VCaP (cell line): Measurements from ENCODE around the gene MKRN2.

Experiments used
- H3K27ac ChIP-seq: fragments of 450-650 bp; 2 replicates; pipeline ENCODE4 v1.5.1; 2017
- TF ChIP-seq, protein P1 (sequence below): fragments of 450-650 bp; conservative IDR thresholded peaks from 2 replicates; pipeline ENCODE4 v1.5.1; 2017; ENCODE audit warnings: mild to moderate bottlenecking, moderate library complexity

The MKRN2 gene

DNA sequence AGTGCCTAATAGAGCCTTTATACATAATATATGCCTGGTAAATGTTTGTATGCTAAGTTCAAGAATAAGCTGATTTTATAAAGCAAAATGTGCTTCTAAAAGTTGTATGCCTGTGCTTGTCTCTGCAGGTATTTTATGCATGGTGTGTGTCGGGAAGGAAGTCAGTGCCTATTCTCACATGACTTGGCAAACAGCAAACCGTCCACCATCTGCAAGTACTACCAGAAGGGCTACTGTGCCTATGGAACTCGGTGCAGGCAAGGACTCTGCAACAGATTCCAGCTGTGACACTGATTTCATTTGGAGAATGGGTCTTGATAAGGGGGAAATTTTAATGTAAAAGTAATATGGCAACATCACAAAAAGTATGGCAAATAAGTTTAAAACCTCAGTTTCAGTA, 11.9 kb downstream of the MKRN2 start:
- TF ChIP-seq, protein P1, sequence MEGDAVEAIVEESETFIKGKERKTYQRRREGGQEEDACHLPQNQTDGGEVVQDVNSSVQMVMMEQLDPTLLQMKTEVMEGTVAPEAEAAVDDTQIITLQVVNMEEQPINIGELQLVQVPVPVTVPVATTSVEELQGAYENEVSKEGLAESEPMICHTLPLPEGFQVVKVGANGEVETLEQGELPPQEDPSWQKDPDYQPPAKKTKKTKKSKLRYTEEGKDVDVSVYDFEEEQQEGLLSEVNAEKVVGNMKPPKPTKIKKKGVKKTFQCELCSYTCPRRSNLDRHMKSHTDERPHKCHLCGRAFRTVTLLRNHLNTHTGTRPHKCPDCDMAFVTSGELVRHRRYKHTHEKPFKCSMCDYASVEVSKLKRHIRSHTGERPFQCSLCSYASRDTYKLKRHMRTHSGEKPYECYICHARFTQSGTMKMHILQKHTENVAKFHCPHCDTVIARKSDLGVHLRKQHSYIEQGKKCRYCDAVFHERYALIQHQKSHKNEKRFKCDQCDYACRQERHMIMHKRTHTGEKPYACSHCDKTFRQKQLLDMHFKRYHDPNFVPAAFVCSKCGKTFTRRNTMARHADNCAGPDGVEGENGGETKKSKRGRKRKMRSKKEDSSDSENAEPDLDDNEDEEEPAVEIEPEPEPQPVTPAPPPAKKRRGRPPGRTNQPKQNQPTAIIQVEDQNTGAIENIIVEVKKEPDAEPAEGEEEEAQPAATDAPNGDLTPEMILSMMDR, result no peak
- H3K27ac ChIP-seq, result no peak overlapping the region

DNA sequence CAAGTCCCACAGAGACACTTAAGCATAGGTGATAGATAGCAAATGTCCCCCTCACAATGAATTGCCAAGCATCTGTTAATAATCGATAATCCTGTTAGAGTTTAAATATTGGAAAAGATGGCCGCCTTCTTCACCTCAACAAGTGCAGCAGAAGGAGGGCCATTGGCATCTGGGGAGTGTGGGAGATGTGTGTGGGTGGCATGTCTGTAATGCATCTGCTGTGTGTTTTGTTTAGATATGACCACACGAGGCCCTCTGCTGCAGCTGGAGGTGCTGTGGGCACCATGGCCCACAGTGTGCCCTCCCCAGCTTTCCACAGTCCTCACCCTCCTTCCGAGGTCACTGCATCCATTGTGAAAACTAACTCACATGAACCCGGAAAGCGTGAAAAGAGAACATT, 12.9 kb downstream of the MKRN2 start:
- TF ChIP-seq, protein P1, result no peak

GRCh38 chr3:12571986-12572385, 15.1 kb downstream of the MKRN2 start:
- TF ChIP-seq, protein P1, result no peak
- H3K27ac ChIP-seq, result no peak overlapping the region

More for the DNA sequence above, 12.9 kb downstream of the MKRN2 start:
- H3K27ac ChIP-seq, result no peak overlapping the region

DNA sequence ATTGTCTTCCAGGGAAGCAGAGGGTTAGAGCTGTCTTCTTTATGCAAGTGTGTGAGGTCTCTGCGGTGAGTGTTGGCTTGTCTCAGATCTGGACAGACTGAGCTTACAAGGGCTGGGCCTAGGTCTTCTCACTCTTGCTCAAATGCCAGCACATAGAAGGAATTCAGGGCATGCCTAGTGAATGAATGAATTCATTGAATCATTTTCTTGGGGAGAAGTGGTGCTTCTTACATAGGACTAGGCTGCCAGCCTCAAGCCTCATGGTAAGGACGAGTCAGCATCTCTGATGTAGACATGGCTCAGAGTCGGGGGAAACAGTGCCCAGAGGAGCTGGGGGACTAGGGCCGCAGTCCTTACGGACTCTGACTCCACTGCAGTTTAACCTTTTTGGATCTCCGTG, 17.2 kb downstream of the MKRN2 start:
- H3K27ac ChIP-seq, result peak overlapping the region; percentile 52
- TF ChIP-seq, protein P1, result no peak

DNA sequence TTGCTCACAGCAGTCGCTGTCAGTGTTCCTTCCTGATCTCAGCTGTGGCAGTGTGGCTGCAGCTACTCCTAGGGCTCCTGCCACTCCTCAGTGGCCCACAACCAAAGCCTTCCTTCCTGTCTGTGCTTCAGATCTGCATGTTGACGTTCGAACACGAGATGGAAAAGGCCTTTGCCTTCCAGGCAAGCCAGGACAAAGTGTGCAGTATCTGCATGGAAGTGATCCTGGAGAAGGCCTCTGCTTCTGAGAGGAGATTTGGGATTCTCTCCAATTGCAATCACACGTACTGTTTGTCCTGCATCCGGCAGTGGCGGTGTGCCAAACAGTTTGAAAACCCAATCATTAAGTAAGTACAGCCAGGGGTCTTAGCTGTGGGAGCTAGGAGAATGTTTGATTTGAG, 17.8 kb downstream of the MKRN2 start:
- TF ChIP-seq, protein P1, result no peak
- H3K27ac ChIP-seq, result peak overlapping the region; percentile 52

DNA sequence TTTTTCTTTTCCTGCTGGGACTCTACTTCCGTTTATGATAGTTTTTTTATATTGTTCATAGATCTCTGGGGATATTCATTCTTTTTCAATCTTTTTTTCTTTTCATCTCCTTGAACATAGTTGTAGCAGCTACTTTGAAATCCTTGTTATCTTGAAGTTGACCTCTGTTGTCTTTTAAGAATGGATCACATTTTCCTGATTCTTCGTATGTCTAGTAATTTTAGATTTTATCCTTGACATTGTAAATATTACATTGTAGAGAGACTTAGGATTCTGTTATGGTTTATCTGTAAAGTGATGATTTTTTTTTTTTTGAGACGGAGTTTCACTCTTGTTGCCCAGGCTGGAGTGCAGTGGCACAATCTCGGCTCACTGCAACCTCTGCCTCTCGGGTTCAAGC, 20.5 kb downstream of the MKRN2 start:
- no peak overlapping the region for H3K27ac ChIP-seq
- TF ChIP-seq, protein P1, result no peak

- TF ChIP-seq, protein P1, result peak; percentile 41
- H3K27ac ChIP-seq, result no peak overlapping the region
These were observed 21.9 kb downstream of the MKRN2 start for GRCh38 chr3:12578742-12579141.

DNA sequence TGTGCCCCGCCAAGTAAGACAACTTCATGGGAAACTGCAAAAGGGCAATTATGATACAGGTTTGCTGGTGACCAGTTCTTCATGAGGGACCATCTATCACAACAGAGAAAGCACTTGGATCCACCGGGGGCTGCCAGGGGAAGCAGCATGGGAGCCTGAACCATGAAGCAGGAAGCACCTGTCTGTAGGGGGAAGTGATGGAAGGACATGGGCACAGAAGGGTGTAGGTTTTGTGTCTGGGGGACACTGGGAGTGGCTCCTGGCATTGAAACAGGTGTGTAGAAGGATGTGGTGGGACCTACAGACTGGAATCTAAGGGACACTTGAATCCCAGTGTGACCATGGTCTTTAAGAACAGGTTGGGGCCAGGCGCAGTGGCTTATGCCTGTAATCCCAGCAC, 22.6 kb downstream of the MKRN2 start:
- H3K27ac ChIP-seq, result no peak overlapping the region

More for the DNA sequence above, 22.6 kb downstream of the MKRN2 start:
- TF ChIP-seq, protein P1, result no peak
